Stimulated activated CD4-positive, alpha-beta T cell treated with anti-CD3 and anti-CD28 coated beads, Interleukin-15, amount 100 ng/mL, for 48 hours (primary cell): ENCODE data around the gene LDAH.
A peak's percentile ranks its signal among the peaks of the same experiment; 100 is the strongest.

ENCODE experiments used
- DNase-seq, 2 donors: peaks; one replicate each; pipeline ENCODE4 v3.0.0-alpha.2; 2020; ENCODE audit warnings: low read depth in 2 of 2

LDAH gene

DNA sequence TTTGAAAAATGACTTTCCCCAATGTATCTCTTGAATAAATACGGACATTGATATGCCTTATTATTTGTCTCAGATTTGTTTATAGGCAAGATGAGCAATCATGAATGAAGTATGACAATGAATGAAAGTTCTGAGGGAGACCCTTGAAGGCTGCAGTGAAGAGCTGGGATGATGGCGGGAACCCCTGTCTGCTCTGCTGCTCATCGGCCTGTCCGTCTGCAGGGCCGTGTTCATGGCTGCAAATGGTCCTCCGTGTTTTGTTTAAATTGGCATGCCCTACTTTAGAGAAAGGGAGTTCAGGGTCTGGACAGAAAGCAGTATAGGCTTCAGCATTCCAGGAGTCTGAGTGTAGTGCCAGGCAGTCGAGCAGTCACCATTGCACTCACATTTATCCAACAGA is 170.8 kb downstream of the LDAH start:
- no peak for DNase-seq

DNA sequence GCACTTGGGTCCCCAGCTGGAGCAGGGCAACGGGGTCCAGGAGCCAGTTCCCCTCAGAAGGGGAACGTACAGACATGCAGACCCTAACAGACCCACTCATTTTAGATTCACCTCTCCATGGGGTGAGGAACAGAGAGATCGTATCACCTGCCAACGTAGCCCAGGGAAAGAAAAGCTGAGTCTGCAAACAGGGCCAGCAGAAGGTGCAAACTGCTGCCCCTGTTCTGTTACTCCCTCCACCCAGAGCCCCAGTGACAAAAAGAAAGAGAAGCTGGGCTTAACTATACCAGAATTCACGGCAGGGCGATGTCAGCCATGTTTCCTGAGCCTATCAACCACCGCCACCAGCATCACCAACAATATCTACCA is 171.2 kb downstream of the LDAH start:
- DNase-seq, result no peak

DNA sequence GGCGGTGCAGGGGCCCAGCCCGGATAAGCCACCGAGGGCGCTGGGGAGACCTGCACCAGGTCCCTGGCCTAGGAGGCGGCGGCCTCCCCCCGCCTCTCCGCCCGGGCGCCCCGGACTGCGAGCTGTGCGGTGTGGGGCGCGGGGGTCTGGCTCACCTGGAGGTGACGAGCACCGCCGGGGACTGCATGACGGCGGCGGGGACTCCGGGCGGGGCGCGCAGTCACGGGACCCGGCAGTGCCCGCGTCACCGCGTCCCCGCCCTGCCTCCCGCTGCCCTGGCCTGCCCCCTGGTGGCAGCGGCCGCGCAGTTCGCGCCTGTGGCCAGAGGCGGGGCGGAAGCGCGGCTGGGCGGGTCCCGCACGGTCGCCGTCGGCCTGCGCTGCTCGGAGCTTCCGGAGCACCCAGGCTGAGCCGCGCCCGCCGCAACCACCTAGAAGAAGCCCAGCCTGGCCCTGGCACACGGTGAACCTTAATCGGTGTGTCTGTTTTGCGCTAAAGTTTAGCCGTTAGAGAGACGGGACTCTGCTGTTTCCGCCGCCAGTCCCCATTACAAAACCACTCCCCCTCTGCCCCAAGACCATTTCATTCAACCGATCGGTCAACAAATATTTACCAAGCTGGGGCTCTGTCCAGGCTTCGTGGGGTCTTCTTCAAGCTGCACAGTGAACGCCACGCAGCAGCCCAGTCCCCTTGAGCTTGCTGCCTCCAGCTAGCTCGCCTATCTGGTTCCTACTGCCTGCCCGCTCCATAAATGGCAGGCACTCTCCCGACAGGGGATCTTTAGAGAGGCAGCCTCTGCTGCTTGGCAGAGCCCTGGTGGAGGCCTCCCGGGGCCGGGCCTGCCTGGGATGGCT is 171.8 kb downstream of the LDAH start, which contains the start of gene HS1BP3:
Gene HS1BP3, minus strand, starts transcription at position 222 of the 854 bp plus-strand sequence. Its CDS starts 35 bp downstream, at position 187.
- peak; percentile 64 to 82 for DNase-seq

DNA sequence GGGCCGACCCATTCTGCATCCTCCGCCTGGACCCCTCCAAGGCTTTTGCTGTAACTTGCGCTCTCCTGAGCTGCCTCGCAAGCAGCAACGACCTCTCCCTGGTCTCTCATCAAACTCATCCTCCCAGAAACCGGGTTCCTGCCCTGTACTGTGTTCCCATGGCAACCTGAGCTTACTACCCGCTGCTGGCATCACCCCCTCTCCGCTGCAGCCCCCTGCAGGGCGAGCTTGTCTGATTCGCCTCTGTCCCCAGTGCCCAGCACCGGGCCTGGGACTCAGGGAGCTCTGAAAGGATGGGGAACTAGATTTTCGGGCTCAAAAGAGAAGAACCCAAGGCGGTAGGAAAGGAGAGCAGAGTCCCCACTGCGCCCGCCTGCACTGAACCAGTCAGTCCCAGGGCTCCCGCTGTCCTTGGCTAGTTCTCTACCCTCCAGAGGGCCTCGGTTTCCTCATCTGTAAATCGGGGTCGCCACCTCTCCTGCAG is 172.5 kb downstream of the LDAH start:
- no peak for DNase-seq

DNA sequence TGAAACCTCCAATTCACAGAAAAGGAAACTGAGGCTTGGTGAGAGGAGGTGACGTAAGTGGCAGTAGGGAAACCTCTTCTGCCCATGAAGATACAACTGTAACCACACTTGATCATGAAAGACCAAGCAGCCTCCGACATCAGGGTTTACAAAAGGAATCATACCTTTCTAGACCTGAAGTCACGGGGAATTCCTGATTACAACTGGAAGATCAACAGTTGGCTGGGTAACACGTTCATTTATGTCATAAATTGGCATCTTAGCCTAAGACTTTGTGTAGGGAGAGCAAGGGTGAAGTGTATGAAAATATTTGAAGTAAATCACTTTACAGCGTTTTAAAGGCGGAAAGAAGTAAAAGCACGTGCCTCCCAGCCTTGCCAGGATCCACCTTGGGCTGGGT is 172.9 kb downstream of the LDAH start:
- DNase-seq, result no peak

DNA sequence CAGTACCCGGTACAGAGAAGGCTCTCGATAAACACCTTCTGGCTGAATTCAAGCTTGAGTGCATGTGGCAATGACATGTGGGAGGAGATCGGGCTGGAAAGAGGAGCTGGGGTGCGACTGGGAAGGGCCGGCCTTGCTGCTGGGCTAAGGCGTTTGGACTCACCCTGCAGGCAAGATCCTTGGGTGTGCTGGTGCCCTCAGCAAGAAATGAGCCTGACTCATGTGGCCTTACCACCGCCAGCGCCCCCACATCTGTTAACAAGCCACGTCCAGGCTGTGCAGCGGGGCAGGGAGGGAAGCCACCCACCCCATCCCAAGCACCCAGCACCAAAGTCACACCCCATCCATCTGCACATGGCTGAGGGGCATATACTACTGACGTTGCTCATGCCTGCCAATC is 173.3 kb downstream of the LDAH start:
- DNase-seq, result no peak

DNA sequence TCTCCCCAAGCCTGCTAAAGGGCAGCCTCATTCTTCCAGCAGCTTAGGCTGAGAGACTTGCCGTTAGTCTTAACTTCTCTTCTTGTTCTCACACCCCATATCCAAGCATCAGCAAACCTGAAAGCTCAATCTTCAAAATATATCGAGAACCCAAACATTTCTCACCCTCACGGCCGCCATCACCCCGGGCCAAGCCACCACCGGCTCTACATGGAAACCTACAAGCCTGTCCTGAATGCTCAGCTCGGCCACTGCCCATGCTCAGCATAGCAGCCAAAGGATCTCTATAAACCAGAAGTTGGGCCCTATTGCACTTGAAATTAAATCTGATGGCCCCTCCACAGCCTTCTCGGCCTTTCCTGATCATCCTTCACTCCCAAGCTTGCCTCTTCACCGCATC is 174.1 kb downstream of the LDAH start:
- DNase-seq, result no peak

DNA sequence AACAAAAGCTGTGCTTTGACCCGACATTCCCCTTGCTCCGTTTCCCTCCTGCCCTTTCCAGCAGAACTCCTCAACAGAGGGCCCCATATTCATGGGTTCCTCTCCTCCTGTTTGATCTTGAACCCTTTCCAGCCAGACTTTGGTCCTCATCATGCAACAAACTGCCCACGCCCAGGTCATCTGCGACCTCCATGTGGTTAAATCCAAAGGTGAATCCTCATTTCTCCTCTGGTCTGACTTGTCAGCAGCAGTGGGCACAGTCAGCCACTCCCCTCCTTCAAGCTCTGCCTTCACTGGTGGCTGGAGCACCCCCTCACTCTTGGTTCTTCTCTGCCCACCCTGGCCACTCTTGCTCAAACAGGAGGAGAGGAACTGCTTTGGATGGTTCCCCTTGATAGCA is 174.7 kb downstream of the LDAH start:
- no peak for DNase-seq

DNA sequence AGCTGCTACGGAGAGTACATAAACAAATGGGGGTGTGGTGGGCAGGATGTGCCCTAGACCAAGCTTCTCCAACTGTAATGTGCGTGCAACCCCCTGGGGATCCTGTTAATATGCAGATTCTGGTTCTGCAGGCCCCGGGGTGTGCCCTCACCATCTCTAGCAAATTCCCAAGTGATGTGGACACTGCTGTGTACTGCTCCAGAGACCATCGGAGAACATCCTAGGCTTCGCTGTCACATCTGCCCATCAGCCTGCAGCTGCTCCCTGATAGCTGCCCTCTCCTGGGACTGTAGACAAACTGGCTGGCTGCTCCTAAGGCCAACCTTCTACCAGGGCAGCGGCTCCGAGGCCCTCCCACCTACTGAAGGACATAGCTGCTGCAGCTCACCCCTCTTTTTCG is 175.2 kb downstream of the LDAH start:
- DNase-seq, result no peak

DNA sequence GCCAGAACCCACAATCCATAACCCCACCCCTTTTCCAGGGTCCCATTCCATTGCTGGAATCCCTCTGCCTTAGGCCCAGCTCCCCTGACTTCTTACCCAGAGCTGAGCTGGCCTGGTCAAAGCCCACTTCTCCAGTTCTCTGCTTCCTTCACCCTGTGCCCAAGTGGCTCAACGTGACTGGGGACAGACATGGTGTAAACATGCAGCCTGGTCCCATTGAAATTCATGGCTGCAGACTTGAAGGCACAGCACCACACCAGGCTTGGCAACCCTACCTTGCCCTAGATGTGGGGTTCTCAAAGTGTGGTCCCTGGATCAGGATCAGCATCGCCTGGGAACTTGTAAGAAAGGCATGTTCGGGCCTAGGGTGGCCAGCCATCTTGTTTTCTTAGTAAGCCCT is 175.7 kb downstream of the LDAH start:
- no peak for DNase-seq

DNA sequence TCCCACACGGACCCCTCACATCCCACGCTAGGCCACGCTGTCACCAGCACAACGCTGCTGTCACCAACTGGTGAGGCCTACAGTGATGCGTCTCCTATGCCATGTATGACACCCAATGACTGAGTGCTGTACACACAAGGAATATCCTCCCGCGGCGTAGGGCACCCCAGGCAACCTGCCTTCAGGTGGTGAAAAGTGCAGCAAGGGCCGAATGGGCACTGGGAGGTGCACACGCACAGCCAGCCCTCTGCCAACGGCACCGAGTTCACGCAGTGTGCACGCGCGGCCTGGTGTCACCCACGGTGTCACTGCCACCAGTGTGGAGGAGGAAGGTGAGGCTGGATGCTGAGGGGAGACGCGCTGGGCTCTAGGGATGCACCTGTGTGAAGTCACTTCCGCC is 176.5 kb downstream of the LDAH start:
- DNase-seq, result no peak

DNA sequence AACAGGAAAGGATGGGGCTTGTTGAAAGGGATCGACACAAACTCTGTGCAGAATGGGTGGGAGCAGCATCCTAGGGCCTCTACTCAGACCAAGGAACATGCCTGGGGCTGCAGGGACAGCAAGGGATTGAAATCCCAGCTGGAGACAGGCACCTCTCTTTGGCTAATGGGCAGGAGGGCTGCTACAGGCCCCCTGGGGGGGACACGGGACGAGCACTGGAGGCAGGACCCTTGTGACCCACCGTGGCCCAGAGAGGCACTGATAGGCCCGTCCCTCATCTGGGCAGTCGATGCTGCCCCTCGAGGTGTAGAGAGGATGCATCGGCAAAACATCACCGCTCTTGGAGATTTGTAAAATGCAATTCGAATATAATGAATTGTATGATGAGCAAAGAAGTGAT is 177.1 kb downstream of the LDAH start:
- no peak for DNase-seq

DNA sequence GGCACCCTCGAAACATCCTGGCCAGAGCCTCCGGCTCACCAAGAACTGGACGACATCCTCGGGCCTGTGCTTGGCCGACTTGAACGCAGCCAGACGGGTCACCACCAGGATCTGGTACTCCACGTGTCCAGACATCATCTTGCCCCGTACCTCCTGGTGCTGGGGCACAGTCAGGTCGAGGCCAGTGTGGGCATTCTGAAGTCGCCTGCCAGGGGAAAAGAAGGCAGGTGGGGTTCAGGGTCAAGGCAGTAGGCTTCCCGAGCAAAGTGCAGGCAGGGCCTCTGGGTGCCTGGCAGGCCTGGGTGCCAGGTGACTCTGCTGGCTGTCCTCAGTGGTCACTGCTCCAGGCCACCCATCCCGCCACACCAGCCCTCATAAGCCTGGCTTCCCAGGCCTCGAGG is 177.6 kb downstream of the LDAH start:
- DNase-seq, result no peak

DNA sequence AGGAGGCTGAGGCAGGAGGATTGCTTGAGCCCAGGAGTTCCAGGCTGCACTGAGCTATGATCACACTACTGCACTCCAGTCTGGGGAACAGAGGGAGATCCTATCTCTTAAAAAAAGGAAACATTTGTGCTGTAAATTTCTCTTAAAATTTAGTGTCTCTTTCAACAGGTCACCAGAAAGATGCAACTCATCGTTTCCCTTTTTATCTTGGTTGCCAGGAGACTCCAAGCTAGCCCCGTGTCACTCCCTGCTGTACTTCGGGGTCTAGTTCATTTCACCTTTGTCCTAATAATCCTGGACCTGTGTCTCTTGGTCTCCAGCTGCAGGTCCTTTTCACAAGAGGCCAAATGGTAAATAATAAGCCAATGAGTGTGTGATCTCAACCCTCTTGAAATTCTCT is 179.1 kb downstream of the LDAH start:
- no peak for DNase-seq

DNA sequence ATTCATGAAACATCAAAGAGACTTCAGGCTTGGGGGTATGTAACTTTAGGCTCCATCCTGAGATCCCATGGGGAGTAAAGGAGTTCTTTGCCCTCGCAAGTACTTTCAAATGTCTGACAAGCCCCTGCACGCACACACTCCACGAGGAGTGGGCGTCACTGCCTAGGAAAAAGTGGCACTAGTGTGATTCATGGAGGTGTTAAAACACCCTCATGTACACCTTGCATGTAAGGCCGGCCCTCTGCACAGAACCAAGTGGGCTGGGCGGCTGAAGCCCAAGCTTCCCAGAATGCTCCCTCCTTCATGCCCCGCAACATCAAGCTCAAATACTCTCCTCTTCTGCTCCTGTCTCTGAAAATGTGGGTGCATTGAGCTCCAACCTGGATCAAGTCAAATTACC is 179.8 kb downstream of the LDAH start:
- no peak for DNase-seq

DNA sequence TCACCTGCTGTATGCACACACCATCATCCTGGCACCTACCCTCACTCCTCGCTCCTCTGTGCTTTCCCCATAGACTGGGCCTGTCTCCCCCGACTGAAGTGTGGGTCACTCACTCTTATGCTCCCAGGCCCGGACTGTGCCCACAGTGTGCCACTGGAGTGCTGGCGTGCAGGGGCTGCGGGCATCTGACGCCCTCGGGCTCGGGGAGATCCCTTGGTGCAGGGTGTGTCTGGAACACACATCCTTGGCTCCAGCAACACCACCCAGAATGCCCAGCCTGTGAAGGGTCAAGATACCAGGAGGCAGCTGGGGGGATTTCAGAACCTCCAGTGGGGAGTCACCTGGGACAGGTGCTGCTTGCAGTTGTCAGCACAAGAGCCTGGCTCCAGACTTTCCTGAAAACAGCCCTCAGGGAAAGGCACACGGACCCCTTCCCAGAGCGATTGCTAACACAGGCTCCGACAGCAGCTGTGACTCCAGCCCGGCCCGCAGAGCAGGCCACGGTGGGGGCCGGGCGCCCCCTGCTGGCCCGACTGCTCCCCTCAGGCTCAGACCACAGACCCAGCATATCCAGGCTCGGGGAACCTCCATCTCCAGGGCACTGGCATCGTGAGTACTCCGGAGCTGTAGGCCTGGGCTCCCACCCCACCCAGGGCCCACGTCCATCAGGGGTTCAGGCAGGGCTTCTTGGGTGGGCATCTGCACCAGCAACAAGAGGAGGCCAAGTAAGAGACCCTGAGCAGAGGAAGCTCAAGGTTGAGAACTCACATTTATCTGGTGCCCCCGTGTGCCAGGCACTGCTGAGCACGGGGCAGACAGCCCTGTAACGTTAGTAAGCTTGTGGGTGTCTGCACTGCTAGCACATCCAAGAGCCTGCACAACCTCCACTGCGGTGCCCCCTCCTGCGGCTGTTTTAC is 180.6 kb downstream of the LDAH start:
- peak; percentile 45 to 64 for DNase-seq

DNA sequence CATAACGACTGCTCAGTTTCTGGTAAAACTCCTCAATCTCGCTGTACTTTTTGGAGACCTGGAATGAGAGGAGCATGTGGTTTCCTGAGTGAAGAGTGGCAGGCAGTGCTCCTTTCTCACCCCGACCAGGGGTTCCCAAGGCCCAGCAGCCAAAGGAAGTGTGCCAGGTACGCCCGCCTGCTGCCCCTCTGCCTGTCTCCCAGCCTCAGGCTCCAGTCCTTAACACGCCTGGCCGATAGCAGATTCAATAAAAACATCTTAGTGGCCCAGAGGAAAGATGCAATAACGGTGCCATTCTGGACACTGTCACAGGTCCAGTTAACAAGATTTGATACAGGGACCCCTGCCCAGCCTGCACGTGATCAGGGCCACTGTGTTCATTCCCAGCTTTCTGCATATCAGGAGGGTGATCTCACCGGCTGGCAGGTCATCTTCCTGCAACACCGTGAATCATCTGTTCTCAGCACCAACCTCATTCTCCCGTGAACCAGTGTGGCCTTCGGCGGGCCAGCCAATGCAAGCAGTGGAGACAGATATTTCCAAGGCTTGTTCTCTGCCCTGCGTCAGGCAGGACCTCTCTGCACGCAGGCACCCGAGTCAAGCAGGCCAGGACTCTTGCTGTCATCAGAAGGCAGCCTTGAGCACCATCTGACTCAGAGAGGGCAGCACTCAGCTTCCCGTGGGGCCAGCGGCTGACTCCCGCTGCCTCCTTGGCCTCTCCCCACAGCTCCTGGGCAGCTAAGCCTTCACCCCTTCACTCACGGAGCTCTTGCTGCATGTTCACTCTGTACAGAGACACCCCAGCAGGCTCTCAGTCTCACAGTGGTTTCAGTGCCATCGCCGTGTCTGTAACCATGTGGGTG is 181.5 kb downstream of the LDAH start:
- no peak for DNase-seq

DNA sequence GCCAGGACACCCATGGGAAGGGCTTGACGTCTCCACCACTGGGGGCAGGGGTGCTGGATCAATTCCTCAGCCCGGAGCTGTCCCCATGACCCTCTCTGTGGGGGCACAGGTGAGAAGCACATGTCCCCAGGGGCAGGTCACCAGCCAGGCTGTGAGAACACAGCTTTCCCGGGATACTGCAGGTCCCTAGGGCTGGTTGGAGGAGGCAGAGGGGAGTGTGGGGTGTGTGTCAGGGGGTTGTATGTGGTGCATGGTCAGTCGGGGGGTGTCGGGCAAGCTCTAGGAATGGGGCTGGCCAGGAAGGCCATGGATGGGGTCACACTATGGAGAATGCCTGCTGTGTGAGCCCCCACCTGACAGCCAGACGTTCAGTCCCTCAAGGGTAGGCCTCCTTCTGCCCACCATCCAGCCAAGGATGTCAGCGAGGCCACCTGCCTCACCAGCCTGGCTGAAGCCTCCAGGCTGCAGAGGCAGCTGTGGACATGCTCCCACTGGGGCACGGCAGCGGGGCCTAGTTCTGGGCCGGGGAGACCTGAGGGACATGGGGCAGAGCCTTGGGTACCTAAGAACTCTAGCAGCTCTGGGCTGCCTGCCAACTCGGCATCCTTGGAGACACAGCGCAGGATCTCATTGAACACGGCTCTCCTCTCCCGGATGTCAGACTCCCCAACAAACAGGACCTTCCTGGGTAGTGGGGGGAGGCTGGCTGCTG is 182.3 kb downstream of the LDAH start:
- no peak for DNase-seq

DNA sequence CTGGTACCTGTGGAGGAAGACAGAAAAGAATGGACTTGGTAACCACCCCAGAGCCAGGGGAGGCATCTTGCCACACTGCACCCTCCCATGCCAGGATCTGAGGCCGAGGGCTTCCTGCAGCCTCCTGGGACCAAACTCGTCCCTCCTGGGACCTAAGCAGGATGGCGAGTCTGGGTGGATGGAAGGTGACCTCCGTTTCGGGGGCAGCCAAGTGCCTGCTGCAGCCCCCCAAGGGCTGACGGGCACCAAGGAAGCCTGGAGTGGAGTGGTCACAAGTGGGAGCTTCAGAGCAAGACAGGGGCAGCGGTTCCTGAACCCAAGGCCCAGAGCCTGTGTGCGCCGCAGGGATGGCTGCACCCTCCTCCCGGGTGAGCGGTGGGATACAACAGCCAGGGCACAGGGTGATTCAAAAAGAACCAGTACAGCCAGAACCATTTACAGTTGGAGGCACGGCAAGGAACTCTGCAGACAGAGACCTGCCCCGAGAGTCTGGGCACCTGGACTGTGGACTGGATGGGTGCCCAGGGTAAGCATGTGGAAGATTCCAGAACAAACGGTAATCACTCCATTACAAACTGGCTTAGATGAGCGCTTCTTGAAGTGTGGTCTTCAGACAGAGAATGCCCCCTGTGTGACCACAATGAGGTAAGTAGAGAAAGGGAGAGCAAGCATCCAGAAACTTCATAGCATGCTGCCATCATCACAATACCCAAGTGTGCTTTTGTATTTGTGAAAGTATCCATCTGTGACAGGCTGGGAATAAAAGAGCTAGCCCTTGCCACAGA is 184.1 kb downstream of the LDAH start:
- DNase-seq, result no peak

DNA sequence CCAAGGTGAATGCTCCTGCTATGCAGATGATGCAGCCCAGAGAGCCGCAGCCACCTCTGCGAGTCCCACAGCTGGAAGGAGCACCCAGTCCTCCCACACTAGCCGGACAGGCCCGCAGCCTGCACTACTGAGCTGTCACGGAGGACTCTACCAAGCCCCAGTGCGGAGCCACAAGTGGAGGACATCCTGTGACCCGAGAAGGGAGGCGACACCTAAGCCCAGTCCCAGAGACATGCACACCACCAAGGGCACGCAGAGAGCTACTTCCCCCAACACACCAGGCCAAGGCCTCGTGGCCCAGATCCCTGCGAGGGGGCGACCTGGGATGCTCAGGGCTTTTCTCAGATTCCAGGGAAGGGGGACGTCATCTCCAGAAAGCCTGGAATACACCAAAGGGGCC is 184.9 kb downstream of the LDAH start:
- no peak for DNase-seq
